ENCODE data around the gene TIPARP. TPM values are rescaled to one million over a fixed set of nuclear protein-coding genes. Genes with fewer than 3 reads are reported as not detected.

TIPARP gene
- total and polyA plus RNA-seq, 5 donors from 2014 or later = 11.5 to 120 (median 22.5) TPM

GRCh38 chr3:156654834-156655233 is 19.6 kb upstream of the TIPARP start:
- Mint-ChIP-seq H3K4me3 (no peak overlapping the region), H3K4me1 (peaks cover 0 to 6% (median under 1%) of the 10 kb centered on the region in 4 donors), H3K27me3 (peaks cover 37% of the 10 kb centered on the region), H3K9me3 (peaks cover 0 to 3% (median 0%) of the 10 kb centered on the region in 7 donors), H3K36me3 (peaks cover 4% of the 10 kb centered on the region), H3K27ac (no peak overlapping the region)
- H3K27ac ChIP-seq (ENCODE audit: insufficient read depth, low read length, poor library complexity, severe bottlenecking) = no peak overlapping the region
- H3K4me3 ChIP-seq (ENCODE audit: low read depth, low read length) = no peak overlapping the region
- no peaks in the 10 kb centered on the region for H3K4me1 ChIP-seq (ENCODE audit: control insufficient read depth, insufficient read depth, low read length, poor library complexity, severe bottlenecking)
- ATAC-seq (ENCODE audit: low read depth in 2 of 2) = no peak
- H3K27me3 ChIP-seq (ENCODE audit: control insufficient read depth, insufficient read depth, low read length) = no peaks in the 10 kb centered on the region
- H3K9me3 ChIP-seq (ENCODE audit: control insufficient read depth in 2 of 2, low read length in 2 of 2) = no peaks in the 10 kb centered on the region
- no peak for DNase-seq
- H3K36me3 ChIP-seq (ENCODE audit: control insufficient read depth, insufficient read depth, low read length) = no peaks in the 10 kb centered on the region

GRCh38 chr3:156655819-156656550 is 18.4 kb upstream of the TIPARP start:
- no peak overlapping the region for H3K27ac ChIP-seq (ENCODE audit: insufficient read depth, low read length, poor library complexity, severe bottlenecking)
- no peak overlapping the region for H3K27ac Mint-ChIP-seq
- no peaks in the 10 kb centered on the region for H3K4me1 ChIP-seq (ENCODE audit: control insufficient read depth, insufficient read depth, low read length, poor library complexity, severe bottlenecking)
- no peaks in the 10 kb centered on the region for H3K9me3 ChIP-seq (ENCODE audit: control insufficient read depth in 2 of 2, low read length in 2 of 2)
- ATAC-seq (ENCODE audit: low read depth in 2 of 2) = no peak
- H3K36me3 ChIP-seq (ENCODE audit: control insufficient read depth, insufficient read depth, low read length) = no peaks in the 10 kb centered on the region
- H3K4me3 ChIP-seq (ENCODE audit: low read depth, low read length) = no peak overlapping the region
- no peaks in the 10 kb centered on the region for H3K27me3 ChIP-seq (ENCODE audit: control insufficient read depth, insufficient read depth, low read length)
- peaks cover 0 to 6% (median 0%) of the 10 kb centered on the region in 4 donors for H3K4me1 Mint-ChIP-seq
- peaks cover 29% of the 10 kb centered on the region for H3K27me3 Mint-ChIP-seq
- DNase-seq = no peak
- no peak overlapping the region for H3K4me3 Mint-ChIP-seq
- H3K36me3 Mint-ChIP-seq = peaks cover 4% of the 10 kb centered on the region
- peaks cover 0 to 3% (median 0%) of the 10 kb centered on the region in 7 donors for H3K9me3 Mint-ChIP-seq

- no peaks in the 10 kb centered on the region for H3K9me3 ChIP-seq (ENCODE audit: control insufficient read depth in 2 of 2, low read length in 2 of 2)
- H3K4me1 Mint-ChIP-seq = peaks cover 3 to 14% (median 4%) of the 10 kb centered on the region in 4 donors
- peaks cover 0 to 3% (median 0%) of the 10 kb centered on the region in 7 donors for H3K9me3 Mint-ChIP-seq
- H3K4me3 Mint-ChIP-seq = no peak overlapping the region
- H3K27ac ChIP-seq (ENCODE audit: insufficient read depth, low read length, poor library complexity, severe bottlenecking) = no peak overlapping the region
- no peaks in the 10 kb centered on the region for H3K4me1 ChIP-seq (ENCODE audit: control insufficient read depth, insufficient read depth, low read length, poor library complexity, severe bottlenecking)
- ATAC-seq (ENCODE audit: low read depth in 2 of 2) (no peak), DNase-seq (no peak)
- H3K27ac Mint-ChIP-seq = peak overlapping the region in 1 of 3 donors; percentile 3
- H3K36me3 ChIP-seq (ENCODE audit: control insufficient read depth, insufficient read depth, low read length) = no peaks in the 10 kb centered on the region
- peaks cover 4% of the 10 kb centered on the region for H3K36me3 Mint-ChIP-seq
- H3K27me3 ChIP-seq (ENCODE audit: control insufficient read depth, insufficient read depth, low read length) = no peaks in the 10 kb centered on the region
- H3K27me3 Mint-ChIP-seq = peaks cover 29% of the 10 kb centered on the region
- H3K4me3 ChIP-seq (ENCODE audit: low read depth, low read length) = no peak overlapping the region
These were observed 16.9 kb upstream of the TIPARP start for GRCh38 chr3:156657440-156657839.

GRCh38 chr3:156657862-156658731 is 16.3 kb upstream of the TIPARP start:
- Histone ChIP-seq H3K27ac (ENCODE audit: insufficient read depth, low read length, poor library complexity, severe bottlenecking) (no peak overlapping the region), H3K36me3 (ENCODE audit: control insufficient read depth, insufficient read depth, low read length) (no peaks in the 10 kb centered on the region), H3K4me1 (ENCODE audit: control insufficient read depth, insufficient read depth, low read length, poor library complexity, severe bottlenecking) (no peaks in the 10 kb centered on the region), H3K9me3 (ENCODE audit: control insufficient read depth in 2 of 2, low read length in 2 of 2) (no peaks in the 10 kb centered on the region), H3K4me3 (ENCODE audit: low read depth, low read length) (no peak overlapping the region), H3K27me3 (ENCODE audit: control insufficient read depth, insufficient read depth, low read length) (no peaks in the 10 kb centered on the region)
- no peak overlapping the region for H3K27ac Mint-ChIP-seq
- H3K4me1 Mint-ChIP-seq = peaks cover 3 to 18% (median 5%) of the 10 kb centered on the region in 4 donors
- no peak overlapping the region for H3K4me3 Mint-ChIP-seq
- DNase-seq (no peak), ATAC-seq (ENCODE audit: low read depth in 2 of 2) (no peak)
- peaks cover 0 to 3% (median 0%) of the 10 kb centered on the region in 7 donors for H3K9me3 Mint-ChIP-seq
- H3K36me3 Mint-ChIP-seq = peaks cover 4% of the 10 kb centered on the region
- peaks cover 28% of the 10 kb centered on the region for H3K27me3 Mint-ChIP-seq

GRCh38 chr3:156658732-156659090 is 15.7 kb upstream of the TIPARP start:
- no peak overlapping the region for H3K4me3 ChIP-seq (ENCODE audit: low read depth, low read length)
- no peaks in the 10 kb centered on the region for H3K4me1 ChIP-seq (ENCODE audit: control insufficient read depth, insufficient read depth, low read length, poor library complexity, severe bottlenecking)
- no peak overlapping the region for H3K4me3 Mint-ChIP-seq

GRCh38 chr3:156659260-156659659 is 15.1 kb upstream of the TIPARP start:
- H3K27me3 Mint-ChIP-seq = peaks cover 19% of the 10 kb centered on the region
- ATAC-seq (ENCODE audit: low read depth in 2 of 2) (no peak), DNase-seq (no peak)
- no peak overlapping the region for H3K27ac Mint-ChIP-seq
- peaks cover 0 to 3% (median 0%) of the 10 kb centered on the region in 7 donors for H3K9me3 Mint-ChIP-seq
- H3K36me3 ChIP-seq (ENCODE audit: control insufficient read depth, insufficient read depth, low read length) = no peaks in the 10 kb centered on the region
- no peak overlapping the region for H3K27ac ChIP-seq (ENCODE audit: insufficient read depth, low read length, poor library complexity, severe bottlenecking)
- no peak overlapping the region for H3K4me3 Mint-ChIP-seq
- no peaks in the 10 kb centered on the region for H3K9me3 ChIP-seq (ENCODE audit: control insufficient read depth in 2 of 2, low read length in 2 of 2)
- H3K27me3 ChIP-seq (ENCODE audit: control insufficient read depth, insufficient read depth, low read length) = no peaks in the 10 kb centered on the region
- H3K4me1 ChIP-seq (ENCODE audit: control insufficient read depth, insufficient read depth, low read length, poor library complexity, severe bottlenecking) = peaks cover 5% of the 10 kb centered on the region
- H3K4me3 ChIP-seq (ENCODE audit: low read depth, low read length) = no peak overlapping the region
- H3K4me1 Mint-ChIP-seq = peaks cover 4 to 25% (median 8%) of the 10 kb centered on the region in 4 donors
- peaks cover 4% of the 10 kb centered on the region for H3K36me3 Mint-ChIP-seq

More at GRCh38 chr3:156658732-156659090, 15.7 kb upstream of the TIPARP start:
- Histone ChIP-seq H3K27ac (ENCODE audit: insufficient read depth, low read length, poor library complexity, severe bottlenecking) (no peak overlapping the region), H3K9me3 (ENCODE audit: control insufficient read depth in 2 of 2, low read length in 2 of 2) (no peaks in the 10 kb centered on the region), H3K36me3 (ENCODE audit: control insufficient read depth, insufficient read depth, low read length) (no peaks in the 10 kb centered on the region), H3K27me3 (ENCODE audit: control insufficient read depth, insufficient read depth, low read length) (no peaks in the 10 kb centered on the region)
- no peak for DNase-seq
- Mint-ChIP-seq H3K27ac (no peak overlapping the region), H3K27me3 (peaks cover 24% of the 10 kb centered on the region), H3K9me3 (peaks cover 0 to 3% (median 0%) of the 10 kb centered on the region in 7 donors), H3K36me3 (peaks cover 4% of the 10 kb centered on the region), H3K4me1 (peaks cover 3 to 20% (median 5%) of the 10 kb centered on the region in 4 donors)
- ATAC-seq (ENCODE audit: low read depth in 2 of 2) = no peak

- no peak overlapping the region for H3K27ac Mint-ChIP-seq
- H3K4me1 ChIP-seq (ENCODE audit: control insufficient read depth, insufficient read depth, low read length, poor library complexity, severe bottlenecking) = peaks cover 24% of the 10 kb centered on the region
- H3K9me3 Mint-ChIP-seq = peaks cover 0 to 2% (median 0%) of the 10 kb centered on the region in 7 donors
- H3K36me3 Mint-ChIP-seq = no peaks in the 10 kb centered on the region
- H3K4me3 ChIP-seq (ENCODE audit: low read depth, low read length) = no peak overlapping the region
- ATAC-seq (ENCODE audit: low read depth in 2 of 2) (no peak), DNase-seq (no peak)
- peaks cover 9% of the 10 kb centered on the region for H3K27me3 Mint-ChIP-seq
- no peaks in the 10 kb centered on the region for H3K27me3 ChIP-seq (ENCODE audit: control insufficient read depth, insufficient read depth, low read length)
- no peaks in the 10 kb centered on the region for H3K36me3 ChIP-seq (ENCODE audit: control insufficient read depth, insufficient read depth, low read length)
- no peaks in the 10 kb centered on the region for H3K9me3 ChIP-seq (ENCODE audit: control insufficient read depth in 2 of 2, low read length in 2 of 2)
- no peak overlapping the region for H3K4me3 Mint-ChIP-seq
- peaks cover 20 to 38% (median 26%) of the 10 kb centered on the region in 4 donors for H3K4me1 Mint-ChIP-seq
- H3K27ac ChIP-seq (ENCODE audit: insufficient read depth, low read length, poor library complexity, severe bottlenecking) = no peak overlapping the region
These were observed 13.2 kb upstream of the TIPARP start for GRCh38 chr3:156661155-156661554.

Data from CD4-positive, CD25-positive, alpha-beta regulatory T cell (primary cell).